Heart left ventricle (tissue), 13 donors: ENCODE results near the gene CHRDL2.

Experiments used
- CTCF ChIP-seq, 12 donors: fragments of 200-600 bp; sonication (generic) in 4 of 12; IDR thresholded peaks; one replicate each; pipeline versions ENCODE4 v1.5.0 to v1.8.0; 2018 to 2022; ENCODE audit warnings: antibody characterized with exemption in 12 of 12, mild to moderate bottlenecking in 5 of 12
- POLR2A ChIP-seq, 2 donors: fragments of 450-650 bp; IDR thresholded peaks; one replicate each; pipeline ENCODE4 v1.6.1; 2017; ENCODE audit warnings: antibody characterized with exemption in 2 of 2, mild to moderate bottlenecking in 2 of 2, moderate library complexity in 2 of 2
- donor health status: ischemic (EF 13 %, LVEDD 7.1; RV severe dilation, severe dysfunction).
- donor health status: DM: no; HTN: yes; CAD: no.
- donor health status: DM: no; HTN: no; CAD: no.
- donor health status: ischemic (EF 25% LVEDD 6.9; RV normal size, moderate dysfunction).
- donor health status: ischemic (EF 25% LVEDD 5.7; RV mildly dilated, moderate dysfunction).
- donor health status: ischemic (EF 35%, LVEDD 5.7; RV mildly dilated, moderate dysfunction).
- donor health status: nonischemic (EF 11% LVEDD 7.7; RV severe dilation, severe dysfunction).
- donor health status: DM: yes; HTN: yes; CAD: no.
- donor health status: PGD.
- donor health status: ischemic (EF 29% LVEDD 5.4; RV normal size, mild dysfunction).
- donor health status: nonischemic (EF 23%, LVEDD 6.1; RV moderate dilation, normal function).

- peak; percentile 75 to 96 (median 88) for TF ChIP-seq CTCF (IDR thresholded peaks at IDR 0.05)
- peak in 1 of 2 donors; percentile 8 for TF ChIP-seq POLR2A (IDR thresholded peaks at IDR 0.05)
Observed at GRCh38 chr11:74702383-74703007, 28.7 kb downstream of the CHRDL2 start.
